Ovary (tissue), 3 donors: ENCODE results near the gene PYGB.

Experiments
- POLR2A ChIP-seq: fragments of 450-650 bp; IDR thresholded peaks from one replicate; pipeline ENCODE4 v1.6.1; 2017; ENCODE audit warnings: antibody characterized with exemption, mild to moderate bottlenecking, moderate library complexity
- TF ChIP-seq, protein P1 (sequence below), 3 donors: fragments of 450-650 bp in 2 of 3; fragments of 200-600 bp in 1 of 3; IDR thresholded peaks; one replicate each; pipeline versions ENCODE4 v1.5.1 to v1.8.0; 2016 to 2022; ENCODE audit warnings: antibody characterized with exemption in 3 of 3, mild to moderate bottlenecking in 1 of 3
- donor health status: DM: no; HTN: no; CAD: no.

DNA sequence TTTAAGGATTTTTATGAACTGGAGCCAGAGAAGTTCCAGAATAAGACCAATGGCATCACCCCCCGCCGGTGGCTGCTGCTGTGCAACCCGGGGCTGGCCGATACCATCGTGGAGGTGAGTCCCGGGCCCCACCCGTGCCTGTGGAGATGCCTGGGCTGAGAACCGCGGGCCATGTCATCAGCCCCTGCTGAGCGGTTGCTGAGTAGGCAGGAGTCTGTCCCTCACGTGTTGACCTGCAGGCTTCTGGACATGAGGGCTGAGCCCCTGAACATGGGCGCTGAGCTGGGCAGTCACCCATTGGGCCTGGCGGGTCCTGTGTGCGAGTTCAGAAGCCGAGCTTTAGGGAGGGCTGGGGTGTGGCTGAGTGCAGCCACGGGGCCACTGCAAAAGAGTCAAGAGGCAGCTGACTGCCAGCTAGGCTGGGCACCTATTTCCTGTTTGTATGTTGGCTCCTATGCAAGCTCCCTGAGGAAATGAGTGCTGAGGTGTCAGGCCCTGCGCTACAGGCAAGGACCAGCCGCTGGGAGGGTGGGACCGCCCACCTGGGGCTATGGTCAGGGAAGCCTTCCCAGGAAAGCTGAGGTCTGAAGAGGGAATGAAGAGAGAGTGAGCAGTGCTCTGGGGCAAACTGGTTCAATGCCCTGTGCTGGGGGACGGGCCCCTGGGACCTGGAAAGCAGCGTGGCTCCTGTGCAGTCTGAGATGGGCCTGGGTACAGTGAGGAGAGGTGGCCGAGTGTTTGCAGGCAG lies 34.3 kb downstream of the PYGB start:
- TF ChIP-seq, protein P1, sequence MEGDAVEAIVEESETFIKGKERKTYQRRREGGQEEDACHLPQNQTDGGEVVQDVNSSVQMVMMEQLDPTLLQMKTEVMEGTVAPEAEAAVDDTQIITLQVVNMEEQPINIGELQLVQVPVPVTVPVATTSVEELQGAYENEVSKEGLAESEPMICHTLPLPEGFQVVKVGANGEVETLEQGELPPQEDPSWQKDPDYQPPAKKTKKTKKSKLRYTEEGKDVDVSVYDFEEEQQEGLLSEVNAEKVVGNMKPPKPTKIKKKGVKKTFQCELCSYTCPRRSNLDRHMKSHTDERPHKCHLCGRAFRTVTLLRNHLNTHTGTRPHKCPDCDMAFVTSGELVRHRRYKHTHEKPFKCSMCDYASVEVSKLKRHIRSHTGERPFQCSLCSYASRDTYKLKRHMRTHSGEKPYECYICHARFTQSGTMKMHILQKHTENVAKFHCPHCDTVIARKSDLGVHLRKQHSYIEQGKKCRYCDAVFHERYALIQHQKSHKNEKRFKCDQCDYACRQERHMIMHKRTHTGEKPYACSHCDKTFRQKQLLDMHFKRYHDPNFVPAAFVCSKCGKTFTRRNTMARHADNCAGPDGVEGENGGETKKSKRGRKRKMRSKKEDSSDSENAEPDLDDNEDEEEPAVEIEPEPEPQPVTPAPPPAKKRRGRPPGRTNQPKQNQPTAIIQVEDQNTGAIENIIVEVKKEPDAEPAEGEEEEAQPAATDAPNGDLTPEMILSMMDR (IDR thresholded peaks at IDR 0.05) = no peak
- no peak for TF ChIP-seq POLR2A
